GM21825 (cell line): ENCODE measurements around the gene SPATS2.

Experiments
- ATAC-seq: cut with Tn5 transposase; IDR thresholded peaks from one replicate; pipeline ENCODE4 v1.9.1; 2021; ENCODE audit warnings: mild to moderate bottlenecking, moderate library complexity; ENCODE audit not compliant: unreplicated experiment

Gene SPATS2

GRCh38 chr12:49567611-49568441, 200.6 kb downstream of the SPATS2 start, which contains the start of gene MCRS1:
TSS of gene MCRS1 (minus strand) at chr12:49568142. CDS start at chr12:49566731, 1,411 bp downstream.
- ATAC-seq = peak; percentile 83

DNA sequence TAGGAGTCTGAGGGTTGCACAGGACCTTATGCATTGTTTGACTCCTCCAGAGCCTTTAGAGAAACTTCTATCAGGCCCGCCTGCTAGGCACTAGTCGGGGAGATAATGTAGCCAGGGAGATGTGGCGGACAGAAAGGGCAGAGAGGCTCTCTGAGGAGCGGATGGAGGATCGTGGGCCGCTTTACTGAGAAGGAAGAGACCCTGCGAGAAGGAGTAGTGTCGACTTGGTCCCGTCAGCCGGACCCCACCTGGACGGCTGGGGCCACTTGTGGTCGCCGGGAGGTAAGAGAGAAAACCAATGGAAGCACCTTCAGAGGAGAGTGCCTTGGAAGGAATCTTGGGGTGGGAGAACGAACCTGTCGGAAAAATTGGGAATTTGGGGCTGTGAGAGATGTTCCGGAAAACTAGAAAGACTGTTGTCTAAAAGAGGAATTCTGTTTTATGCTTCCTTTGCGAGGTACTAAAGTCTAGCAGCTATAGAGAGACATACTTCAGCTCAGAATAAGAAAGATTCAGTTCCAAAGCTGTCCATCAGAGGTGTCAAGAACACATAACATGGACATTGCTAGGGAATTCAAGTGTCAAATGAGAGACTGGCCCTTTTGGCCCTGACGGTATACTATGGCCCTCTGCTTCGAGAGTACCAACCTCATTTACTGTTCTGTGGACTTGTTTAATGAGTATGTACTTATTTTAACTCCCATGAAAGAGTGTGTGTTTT, 201.3 kb downstream of the SPATS2 start:
- peak; percentile 9 for ATAC-seq
